Pulmonary artery endothelial cell (primary cell): Measurements from ENCODE around the gene SLC7A8. TPM values are rescaled to one million over a fixed set of nuclear protein-coding genes. Genes with fewer than 3 reads are reported as not detected.
"Not testable (repeated sequence)": the region's sequence is repeated elsewhere in the genome, so short reads cannot be mapped to it uniquely, and the experiment has no call there.

Experiments
- DNase-seq: peaks from one replicate; pipeline ENCODE4 v3.0.0-alpha.2; 2011; ENCODE audit warnings: low read depth, low spot score
- total RNA-seq: library from RNA; depleted of rRNA; stranded (reverse); fragments of >200 nt; gene quantifications from 2 replicates; pipeline ENCODE4 v1.2.3, GENCODE V29; 2014

Gene SLC7A8
- total RNA-seq, 1 donor from 2014 or later = 0.46 TPM

DNA sequence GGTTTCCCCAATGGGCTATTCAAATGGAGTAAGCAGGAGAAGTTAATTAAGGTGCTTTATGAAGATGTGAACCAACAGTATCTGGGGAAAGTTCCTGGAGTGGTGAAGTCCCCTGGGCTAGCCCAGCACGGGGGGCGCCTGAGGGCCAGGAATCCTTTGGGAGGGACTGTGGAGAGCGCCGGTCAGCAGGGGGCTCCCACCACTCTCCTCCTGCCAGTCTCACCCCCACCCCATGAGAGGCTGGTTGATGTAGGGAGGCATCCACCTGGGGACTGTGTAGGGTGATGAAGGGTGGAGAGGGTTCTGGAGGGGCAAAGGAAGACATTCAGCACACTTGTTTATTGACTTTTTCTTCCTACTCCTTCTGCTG, 68.8 kb downstream of the SLC7A8 start:
- no peak for DNase-seq

DNA sequence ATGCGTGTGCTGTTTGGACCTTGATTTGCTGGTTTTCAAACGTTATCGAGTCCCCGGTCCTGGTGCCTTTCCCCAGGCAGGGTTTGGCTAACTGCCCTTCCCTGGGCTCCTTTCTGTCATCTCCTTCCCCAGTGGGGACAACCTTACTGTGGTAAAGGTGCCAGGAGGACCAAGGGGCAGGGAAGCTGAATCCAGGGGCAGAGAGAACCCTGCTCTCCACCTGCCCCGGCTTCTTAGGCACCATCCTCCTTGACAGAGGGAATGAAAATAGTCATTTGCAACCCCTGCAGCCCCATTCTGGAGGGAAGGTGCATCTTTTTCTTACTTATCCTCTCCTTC, 69.4 kb downstream of the SLC7A8 start:
- DNase-seq = no peak

DNA sequence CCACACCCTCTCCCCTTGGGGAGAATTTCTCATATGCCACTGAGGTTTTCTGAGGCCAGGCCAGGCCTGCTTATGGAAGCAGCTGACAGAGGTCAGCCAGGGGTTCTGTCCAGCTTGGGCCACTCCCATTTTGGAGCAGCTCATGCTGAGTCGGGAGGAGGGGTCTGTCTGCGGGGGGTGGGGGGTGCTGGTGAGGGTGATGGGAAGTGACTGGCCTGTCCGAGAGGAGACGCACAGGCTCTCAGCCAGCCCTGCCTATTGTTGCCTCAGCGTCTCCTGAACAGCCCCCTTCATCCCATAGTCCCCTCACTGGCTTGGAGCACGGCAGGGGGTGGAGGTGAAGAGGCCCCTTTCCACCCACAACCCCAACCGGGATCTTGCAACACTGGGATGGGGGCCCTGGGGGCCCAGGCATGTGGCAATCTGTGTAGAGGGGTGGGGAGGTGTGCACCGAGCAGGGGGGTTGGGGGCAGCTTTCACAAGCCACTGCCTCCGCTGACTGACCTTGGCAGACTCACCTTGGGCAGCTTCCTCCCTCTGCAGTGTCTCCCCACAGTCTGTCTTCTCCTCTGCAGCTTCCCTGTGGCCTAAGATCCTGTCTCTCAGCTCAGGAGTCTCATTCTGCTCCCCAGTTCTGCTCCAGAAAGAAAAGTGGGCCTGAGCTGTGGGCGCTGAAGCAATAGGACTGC, 69.9 kb downstream of the SLC7A8 start:
- DNase-seq = no peak

DNA sequence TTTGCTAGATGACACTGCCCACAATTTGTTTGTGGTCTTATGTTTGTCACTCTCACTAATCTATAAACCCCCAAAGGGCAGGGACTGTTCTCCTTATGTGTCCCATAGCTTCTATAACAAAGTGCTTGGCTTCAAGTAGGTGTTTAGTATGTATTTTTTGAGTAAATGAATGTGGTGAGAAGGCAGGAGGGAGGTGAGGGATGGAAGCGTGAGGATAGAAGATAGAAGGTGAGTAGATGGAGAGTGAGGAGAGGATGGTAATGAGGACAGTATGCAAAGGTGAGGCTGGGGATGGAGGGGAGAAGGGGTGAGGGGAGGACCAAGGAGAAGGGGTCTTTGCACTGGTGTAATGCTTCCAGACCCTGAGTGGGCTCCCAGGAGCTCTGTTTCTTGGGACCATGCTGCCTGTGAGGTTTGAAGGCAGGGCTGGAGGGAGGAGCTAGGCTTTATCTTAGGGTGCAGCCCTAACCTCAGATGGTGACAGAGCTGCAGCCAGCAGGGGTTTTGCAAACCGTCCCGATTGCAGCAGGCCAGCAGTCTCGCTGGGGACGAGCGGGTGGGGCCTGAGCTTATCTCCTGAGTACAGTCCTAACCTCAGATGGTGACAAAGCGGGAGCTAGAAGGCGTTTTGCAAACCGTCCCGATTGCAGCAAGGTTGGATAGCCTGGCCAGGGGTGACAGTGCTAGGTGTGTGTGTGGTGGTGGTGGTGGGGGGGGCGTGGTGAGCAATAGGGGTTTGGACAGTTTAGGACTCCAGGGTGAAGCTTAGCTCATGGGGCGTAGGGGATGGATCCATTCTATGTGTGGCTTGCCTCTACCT, 70.9 kb downstream of the SLC7A8 start:
- no peak for DNase-seq

DNA sequence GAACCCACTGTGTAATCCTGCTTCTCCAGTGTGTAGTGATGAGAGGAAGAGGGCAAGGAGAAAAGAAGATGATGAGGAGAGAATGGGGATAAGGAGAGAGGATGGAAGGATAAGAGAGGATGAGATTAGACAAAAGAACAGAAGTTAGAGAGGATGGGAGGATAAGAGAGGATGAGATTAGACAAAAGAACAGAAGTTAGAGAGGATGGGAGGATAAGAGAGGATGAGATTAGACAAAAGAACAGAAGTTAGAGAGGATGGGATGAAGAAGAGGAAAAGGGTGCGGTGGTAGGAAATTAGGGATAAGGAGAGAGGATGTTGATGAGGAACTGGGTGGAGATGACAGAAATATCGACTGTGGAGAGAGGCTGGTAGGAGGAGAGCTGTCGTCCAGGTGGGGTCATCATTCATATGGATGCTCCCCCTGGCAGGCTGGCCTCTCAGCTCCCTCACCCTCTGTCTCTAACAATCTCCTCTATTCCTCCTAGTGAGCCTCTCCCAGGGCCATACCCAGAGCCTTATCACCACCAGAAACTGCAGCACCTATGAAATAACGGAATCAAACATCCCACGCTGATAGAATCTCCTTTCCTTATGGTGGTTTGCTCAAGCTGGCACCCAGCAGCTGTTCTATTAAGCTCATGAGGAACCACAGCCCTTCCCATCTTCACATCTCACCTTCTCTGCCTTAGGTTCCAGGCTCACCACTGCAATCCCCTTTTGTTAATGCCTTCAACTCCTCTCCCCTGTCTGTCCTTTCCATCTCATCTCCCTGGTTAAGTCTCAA, 72.7 kb downstream of the SLC7A8 start:
- DNase-seq = no peak

DNA sequence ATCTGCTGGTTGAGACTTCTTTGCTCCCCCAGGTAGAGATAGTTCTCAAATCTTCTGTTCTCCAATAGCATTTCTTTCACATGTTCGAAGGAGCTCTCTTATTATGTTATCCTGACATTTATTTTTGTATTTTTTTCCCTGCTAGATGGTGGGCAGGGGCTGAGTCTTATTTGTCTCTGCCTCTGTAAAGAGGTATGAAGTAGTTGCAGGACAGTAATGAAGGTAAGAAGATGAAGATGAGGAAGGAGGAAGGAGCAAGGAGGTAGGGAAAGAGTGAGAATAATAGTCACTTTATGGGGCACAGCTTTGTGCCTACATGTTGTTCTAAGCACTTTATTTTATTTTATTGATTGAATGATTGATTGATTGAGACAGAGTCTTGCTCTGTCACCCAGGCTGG, 73.7 kb downstream of the SLC7A8 start:
- no peak for DNase-seq

DNA sequence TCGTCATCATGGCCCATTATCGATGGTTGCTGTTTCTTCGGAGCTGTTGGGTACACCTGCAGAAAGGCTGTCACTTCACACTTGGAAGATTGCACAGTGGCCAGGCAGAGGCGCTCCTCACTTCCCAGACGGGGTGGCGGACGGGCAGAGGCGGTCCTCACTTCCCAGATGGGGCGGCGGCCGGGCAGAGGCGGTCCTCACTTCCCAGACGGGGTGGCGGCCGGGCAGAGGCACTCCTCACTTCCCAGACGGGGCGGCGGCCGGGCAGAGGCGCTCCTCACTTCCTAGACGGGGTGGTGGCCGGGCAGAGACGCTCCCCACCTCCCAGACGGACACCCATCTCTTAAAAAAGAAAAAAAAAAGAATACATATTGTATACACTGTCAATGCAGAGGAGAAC, 75.3 kb downstream of the SLC7A8 start:
- DNase-seq = not testable (repeated sequence)

DNA sequence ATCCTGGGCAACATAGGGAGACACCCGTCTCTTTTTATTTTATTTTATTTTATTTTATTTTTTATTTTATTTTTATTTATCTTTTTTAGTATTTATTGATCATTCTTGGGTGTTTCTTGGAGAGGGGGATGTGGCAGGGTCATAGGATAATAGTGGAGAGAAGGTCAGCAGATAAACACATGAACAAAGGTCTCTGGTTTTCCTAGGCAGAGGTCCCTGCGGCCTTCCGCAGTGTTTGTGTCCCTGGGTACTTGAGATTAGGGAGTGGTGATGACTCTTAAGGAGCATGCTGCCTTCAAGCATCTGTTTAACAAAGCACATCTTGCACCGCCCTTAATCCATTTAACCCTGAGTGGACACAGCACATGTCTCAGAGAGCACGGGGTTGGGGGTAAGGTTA, 75.8 kb downstream of the SLC7A8 start:
- not testable (repeated sequence) for DNase-seq

DNA sequence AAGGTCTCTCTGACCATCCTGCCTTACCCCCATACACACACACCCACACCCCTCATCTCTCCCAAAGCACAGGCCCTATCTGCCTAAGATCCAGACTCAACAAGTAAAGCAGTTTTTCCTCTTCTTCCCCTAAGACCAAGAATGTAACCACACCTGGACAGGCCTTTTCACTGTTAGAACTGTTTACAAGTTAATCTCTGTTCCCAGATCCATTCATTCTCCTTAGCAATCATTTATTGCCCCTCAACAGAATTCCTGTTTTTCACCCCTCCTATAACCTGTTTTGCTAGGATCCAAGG, 76.8 kb downstream of the SLC7A8 start:
- no peak for DNase-seq

DNA sequence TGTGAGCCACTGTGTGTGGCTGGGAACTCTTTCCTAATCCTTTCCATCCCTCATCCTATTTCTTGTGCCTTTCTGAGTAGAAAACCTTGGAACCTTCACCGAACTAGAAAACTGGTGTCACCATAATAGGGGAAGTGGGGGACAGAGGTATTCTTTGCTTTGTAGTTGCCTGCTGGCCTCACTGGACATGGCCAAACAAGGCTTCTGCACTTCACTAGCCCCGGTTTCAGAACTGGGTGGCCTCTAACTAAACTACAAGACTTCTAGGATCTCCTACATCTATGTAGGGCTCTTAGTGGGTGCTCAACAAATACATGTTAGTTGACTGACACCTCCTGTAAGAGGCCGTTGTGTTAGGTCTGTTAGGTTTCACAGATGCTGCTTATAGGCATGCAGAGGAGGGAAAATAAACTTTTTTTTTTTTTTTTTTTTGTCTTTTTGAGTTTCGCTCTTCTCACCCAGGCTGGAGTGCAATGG, 78.1 kb downstream of the SLC7A8 start:
- no peak for DNase-seq

DNA sequence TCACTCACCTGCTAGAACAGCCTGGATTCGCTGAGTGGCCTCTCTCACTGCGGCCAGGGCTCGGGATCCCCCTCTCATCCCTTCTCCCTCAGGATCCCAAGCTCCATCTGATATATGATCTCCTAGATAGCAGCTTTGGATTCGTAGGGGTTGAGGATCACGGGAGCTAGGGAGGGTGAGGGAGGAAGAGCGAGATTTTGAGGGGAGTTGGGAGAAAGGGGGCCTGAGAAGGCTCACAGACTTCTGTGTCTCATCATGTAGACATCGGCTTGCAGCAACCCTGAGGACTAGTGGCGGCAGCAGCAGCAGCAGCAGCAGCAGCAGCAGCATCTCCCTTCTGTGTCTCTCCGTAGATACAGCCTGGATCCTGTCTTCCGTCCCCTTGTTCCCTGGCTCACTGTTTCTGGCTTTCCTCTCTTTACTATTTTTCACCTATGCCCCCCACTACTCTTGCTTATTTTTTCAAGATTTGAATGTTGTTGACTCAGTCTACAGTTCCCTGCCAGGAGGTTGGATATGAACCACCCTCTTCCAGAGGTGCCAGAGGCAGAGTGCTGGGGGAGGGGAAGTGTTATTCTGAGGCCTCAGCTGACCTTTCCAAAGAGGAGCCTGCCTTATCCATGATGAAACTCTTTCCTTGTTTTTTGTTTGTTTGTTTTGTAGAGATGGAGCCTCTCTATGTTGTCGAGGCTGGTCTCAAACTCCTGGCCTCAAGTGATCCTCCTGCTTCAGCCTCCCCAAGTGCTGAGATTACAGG, 78.7 kb downstream of the SLC7A8 start, which contains the start of gene CIROP:
CIROP (minus strand) TSS at position 399 of the 757 bp plus-strand sequence; CDS start at position 330, 69 bp downstream.
- no peak for DNase-seq

DNA sequence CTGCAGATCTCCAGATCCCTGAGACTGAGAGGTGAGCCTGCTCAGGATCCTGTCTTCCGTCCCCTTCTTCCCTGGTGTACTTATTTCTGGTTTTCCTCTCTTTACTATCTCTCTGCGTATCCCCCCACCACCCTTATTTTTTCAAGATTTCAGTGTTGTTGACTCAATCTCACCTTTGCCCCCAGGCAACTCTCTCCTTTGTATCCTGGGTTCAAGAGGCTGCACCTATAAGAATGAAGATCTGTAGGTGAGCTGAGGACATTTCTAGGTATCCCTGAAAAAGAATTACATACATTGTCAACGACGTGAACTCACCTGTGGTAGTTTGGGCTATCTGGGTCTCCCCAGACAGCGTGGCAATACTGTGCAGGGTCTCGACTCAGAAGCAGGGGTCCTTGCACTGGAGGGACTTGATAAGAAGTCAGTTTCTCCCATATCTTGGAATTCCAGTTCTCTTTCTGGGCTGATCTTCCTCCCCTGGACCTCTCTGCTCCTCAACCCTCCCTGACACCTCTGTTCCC, 79.3 kb downstream of the SLC7A8 start:
- DNase-seq = no peak

DNA sequence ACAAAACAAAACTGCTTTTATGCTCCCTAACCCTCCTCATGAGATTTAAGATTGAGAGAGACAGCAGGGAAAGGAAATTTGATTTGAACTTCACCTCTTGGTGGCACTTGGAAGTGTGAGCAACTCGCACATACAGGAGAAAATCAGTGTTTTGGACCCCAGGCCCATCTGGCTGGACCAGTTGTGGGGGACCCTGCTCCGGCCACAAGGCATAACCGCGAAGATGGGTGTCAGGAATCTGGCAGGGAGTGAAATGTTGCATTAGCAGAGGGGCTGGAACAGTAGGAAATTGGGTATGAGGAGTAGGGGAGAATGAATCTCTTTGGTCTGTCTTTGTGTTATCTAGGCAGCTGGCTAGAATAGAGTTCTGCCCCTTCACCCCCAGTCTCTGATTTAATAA, 79.9 kb downstream of the SLC7A8 start:
- DNase-seq = no peak

DNA sequence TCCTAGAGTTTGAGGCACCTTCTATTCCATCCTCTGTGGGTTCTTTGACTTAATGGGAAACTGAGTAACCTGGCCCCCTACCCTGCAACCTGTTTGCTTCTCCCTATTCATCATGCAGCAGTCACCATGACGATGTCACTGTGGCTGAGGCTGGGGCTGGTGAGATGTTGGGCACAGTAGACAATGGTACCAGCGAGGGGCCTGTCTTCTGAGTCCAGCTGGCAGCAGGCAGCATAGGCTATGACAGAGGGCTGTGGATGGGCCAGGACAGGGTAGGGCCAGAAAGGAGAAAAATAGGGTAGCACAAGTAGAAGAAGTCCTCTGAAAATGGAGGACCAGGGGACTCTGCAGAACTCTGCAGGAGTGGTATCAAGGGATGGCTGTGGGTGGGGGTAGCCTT, 80.7 kb downstream of the SLC7A8 start:
- no peak for DNase-seq

DNA sequence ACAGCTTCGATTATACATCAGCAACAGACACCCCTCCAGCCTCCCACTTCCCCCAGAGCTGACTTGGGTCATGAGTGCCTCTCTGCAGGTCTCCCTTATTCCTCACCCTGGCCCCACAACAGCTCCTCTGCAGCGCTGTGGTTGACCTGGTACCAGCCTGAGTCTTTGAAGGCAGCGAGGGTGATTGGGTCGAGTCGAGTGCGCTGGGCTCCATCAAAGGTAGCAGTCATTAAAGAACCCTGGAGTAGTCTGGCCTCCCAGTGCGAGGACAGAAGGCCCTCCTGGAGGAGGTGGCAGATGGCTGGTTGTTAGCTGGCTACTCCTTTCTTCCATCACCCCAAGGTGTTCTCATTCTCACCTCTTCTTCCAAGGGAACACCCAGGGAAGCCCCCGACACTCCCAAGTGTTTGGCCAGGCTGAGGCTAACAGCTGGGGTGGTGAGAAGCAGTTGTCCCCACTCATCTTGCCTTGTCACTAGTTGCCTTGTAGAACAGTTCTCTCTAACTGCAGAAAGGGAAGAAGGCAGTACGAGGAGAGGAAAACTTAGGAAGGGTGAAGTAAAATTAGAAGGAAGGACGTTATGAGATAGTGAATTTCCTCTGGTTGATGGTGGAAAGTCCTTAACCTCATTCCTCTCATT, 81.4 kb downstream of the SLC7A8 start:
- DNase-seq = no peak

DNA sequence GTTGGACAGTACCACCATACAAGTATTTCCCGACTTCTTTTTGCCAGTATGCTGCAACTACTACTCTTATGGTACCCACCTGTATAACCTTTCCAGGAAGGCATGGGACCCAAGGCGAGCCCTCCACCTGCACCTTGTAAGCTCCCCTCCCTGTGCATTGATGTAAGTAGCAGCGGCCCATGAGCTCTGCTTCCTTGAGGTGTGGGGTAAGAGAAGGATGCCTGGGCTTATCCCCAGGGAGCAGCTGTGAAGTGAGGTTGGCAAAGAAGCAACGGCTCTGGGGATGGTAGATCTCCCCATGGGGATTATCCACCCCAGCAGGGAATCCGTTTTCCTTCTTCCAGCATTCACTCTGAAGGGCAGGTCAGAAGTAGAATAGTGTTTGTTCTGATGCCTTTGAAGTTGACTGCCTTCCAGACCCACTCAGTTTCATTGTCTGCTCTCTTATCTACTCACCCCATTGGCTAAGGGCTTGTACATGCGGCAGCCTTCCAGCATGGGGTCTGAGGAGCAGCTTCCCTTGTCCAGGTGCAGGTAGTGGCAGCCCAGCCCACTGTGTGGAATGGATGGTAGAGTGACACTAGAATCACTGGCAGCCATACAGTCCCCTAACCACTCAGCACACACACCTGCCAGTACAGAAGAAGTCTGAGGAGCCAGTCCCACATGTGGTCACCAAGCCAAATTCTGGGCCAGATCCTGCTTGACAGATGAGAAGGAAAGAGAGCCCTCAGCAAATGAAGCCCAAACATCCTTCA, 82.1 kb downstream of the SLC7A8 start:
- DNase-seq = no peak

DNA sequence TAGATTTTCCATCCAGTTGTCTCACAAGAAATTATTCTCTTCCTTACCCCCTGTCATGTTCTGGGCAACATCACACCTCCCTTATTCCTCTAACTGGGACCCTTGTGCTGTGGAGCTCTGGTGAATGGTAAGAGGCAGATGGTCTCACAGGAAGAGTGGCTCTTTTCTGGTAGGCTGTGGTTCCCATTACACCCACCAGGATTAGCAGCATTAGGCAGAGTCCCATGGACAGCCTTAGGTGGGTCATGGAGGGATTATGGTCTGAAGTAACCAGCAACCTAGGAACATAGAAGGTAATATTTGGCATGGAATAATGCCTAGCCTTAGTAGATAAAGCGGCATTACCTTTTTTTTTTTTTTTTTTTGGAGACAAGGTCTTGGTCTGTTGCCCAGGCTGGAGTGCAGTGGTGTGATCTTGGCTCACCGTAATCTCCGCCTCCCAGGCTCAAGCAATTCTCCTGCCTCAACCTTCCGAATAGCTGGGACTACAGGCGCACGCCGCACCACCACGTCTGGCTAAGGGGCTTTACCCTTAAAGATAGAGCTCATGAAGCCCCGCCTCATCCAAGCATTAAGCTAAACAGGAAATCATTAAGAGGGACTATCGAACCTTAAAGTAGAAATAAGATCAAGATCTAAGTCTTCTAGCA, 84.1 kb downstream of the SLC7A8 start:
- no peak for DNase-seq

DNA sequence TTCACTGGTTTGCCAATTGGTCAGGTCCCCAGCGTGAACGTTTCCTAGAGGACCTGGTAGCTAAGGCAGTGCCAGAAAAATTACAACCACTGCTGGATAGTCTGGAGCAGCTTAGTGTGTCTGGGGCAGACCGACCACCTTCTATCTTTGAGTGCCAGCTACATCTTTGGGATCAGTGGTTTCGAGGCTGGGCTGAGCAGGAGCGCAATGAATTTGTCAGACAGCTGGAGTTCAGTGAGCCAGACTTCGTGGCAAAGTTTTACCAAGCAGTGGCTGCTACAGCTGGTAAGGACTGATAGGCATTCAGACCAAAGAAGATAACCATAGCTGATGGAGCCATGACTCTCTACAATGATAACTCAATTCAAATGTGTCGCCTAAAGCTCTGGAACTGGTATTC, 85.7 kb downstream of the SLC7A8 start:
- DNase-seq = no peak
